GM19438 (cell line): Measurements from ENCODE around the gene IGFBP5.

Experiments used
- ATAC-seq: cut with Tn5 transposase; IDR thresholded peaks from one replicate; pipeline ENCODE4 v1.9.1; 2021; ENCODE audit warnings: low read depth; ENCODE audit not compliant: unreplicated experiment

Gene IGFBP5

GRCh38 chr2:216690456-216690852, 4.9 kb downstream of the IGFBP5 start:
- no peak for ATAC-seq

- no peak for ATAC-seq
These were observed 6.0 kb downstream of the IGFBP5 start for GRCh38 chr2:216689397-216689796.

GRCh38 chr2:216688731-216689340, 6.5 kb downstream of the IGFBP5 start:
- ATAC-seq, result no peak

- ATAC-seq, result no peak
These were observed 7.7 kb downstream of the IGFBP5 start for GRCh38 chr2:216687646-216688045.

GRCh38 chr2:216687111-216687510, 8.2 kb downstream of the IGFBP5 start:
- no peak for ATAC-seq

DNA sequence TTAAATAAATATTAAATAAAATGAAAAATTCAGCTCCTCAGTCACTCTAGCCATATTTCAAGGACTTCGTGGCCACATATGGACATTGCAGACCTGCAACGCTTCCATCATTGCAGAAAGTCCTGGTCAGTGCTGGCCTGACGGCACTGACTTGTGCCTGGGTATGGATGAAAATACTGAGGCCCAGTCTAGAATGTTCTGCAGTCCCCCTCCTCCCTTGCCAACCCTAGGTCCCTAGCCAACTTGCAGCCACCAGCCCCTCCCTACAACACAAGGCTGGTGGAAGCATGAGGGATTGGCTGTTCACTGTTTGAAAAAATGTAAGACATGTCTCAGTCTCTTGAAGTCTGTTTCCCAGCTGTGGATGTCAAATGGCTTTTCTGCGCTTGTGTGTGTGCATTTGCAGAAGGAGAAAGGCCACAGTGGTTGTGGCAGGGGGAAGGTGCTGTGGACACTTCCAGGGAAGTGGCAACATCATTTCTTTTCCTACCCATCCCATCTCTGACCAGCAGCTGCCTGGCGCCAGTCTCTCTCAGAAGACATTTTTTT, 9.9 kb downstream of the IGFBP5 start:
- no peak for ATAC-seq

DNA sequence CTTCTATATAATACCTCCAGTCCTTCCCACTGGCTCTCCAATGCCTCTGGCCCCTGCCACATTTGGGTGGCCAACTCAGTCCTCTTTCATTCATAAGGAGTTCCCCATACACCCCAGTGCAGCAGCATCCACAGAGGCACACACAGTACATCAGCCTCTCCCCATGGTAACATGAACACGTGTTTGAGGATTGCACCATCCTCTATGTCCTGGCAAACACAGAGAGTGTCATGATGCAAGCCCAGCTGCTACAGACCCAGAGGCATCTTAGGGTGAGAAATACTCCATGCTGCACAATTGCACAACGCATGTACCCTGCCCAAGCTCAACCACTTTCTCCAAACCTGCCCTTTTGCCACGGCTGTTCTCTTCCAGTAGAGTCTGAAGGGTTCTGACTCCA, 11.5 kb downstream of the IGFBP5 start:
- ATAC-seq, result no peak

DNA sequence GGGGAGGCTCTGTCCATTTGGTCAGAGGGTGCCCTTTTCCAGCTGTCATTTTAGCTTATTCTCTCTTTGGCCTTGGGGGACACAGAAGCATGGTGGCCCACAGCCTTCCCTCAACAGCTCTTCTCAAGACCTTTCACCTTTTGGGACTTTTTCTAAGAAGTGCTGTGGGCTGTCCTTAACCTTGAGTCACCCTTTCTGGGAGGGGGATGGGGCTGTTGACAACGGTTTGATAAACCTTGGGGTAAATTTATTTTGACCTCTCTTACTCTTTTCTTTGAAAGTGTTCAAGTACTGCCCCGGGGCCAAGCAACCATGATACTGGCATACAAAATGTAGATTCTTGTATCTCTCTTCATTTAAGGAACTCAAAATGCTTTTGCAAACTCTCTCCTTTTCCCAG, 13.7 kb downstream of the IGFBP5 start:
- no peak for ATAC-seq

DNA sequence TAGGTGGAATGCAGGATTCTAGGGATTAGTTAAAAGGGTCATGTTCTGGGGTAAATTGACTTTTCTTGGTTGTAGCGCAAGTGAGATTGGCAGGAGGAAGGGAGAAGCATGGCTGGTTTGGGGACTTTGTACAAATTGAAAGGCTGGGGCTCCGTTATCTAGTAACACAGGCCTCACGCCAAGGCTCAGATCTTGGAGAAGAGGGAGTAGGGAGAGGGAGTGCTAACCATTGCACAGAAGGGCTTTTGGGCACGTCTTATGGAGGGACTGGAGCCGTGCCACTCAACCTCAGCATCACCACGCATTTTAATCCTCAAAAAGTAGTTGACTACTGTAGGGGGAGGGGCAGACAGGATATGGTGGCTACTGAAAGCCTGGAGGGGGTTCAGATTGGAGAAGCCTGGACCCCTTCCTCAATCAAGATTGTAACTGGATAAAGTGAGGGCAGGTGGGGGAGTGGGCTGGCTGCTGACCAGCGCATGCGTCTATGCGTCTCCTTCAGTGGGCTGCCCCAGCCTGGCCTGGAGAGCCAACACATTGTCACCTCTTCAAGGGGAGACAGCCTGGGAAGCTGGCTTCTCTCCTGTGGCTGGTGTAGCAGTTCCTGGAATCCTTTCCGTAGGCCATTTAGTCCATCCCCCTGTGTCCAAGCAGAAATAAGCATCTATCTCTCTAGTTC, 14.3 kb downstream of the IGFBP5 start:
- ATAC-seq, result no peak

- no peak for ATAC-seq
These were observed 15.7 kb downstream of the IGFBP5 start for GRCh38 chr2:216679658-216680024.

DNA sequence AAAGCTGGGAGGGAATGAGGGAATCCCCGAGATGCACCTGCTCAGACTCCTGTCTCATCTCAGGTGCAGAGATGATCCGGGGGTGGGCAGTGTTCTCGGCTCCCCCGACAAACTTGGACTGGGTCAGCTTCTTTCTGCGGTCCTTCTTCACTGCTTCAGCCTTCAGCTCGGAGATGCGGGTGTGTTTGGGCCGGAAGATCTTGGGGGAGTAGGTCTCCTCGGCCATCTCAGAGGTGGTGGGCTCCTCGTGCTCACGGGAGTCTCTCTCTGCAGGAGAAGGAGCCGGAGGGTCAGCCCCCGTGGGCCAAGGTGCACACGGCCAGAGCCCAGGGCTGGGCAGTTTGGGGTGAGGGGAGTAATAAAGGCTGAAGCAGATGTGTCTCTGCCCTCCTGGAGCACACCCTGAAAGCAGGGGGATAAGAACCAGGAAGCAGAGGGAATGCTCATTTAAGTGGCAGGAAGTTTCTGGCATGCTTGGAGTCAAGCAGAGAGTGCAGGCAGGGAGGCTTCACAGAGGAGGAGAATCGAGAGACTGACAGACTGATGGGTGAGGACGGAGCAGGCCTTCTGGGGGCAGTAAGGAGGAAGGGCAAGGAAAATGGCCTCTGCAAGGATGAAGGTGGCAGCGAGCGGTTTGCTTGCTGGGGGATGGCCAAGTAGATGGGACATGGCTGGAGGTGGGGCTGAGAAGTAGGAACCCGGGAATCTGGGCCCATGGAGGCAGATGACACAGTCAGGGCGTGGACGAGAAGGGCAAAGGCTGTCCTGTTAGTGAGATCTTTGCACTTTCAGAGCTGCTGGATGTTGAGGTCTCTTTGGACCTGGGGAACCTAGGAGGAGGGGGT, 16.3 kb downstream of the IGFBP5 start:
- no peak for ATAC-seq

- ATAC-seq, result no peak
These were observed 17.3 kb downstream of the IGFBP5 start for GRCh38 chr2:216678098-216678465.

DNA sequence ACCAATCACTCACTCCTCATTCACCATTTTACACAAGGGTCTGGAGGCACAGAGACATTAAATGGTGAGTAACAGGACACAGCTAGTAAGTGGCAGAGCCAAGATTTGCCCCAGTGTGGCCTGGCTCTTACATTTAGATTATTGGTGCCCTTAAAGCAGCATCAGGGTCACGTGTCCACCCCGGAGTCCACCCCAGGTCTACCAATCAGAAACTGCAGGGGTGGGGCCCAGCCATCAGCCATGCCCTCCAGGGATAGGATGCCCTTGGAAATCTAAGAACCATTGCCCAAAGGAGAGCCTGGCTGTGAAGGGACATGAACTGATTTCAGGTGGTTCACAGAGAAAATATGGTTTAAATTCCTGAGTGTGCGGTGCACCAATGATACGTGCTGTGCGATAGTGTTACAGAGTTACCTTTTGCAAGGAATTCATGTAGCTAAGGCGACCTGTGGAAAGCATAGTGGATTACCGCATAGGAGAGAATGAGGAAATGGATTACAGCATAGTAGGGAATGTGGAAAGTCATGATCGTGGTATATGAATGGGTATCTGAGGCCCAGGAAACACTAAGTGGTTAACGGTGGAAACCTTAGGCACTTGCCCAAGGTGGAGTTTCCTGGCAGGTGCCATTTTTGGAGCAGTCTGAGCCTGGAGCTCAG, 17.8 kb downstream of the IGFBP5 start:
- no peak for ATAC-seq

- ATAC-seq, result no peak
These were observed 18.7 kb downstream of the IGFBP5 start for GRCh38 chr2:216676630-216677029.

GRCh38 chr2:216674376-216674775, 21.0 kb downstream of the IGFBP5 start:
- no peak for ATAC-seq

DNA sequence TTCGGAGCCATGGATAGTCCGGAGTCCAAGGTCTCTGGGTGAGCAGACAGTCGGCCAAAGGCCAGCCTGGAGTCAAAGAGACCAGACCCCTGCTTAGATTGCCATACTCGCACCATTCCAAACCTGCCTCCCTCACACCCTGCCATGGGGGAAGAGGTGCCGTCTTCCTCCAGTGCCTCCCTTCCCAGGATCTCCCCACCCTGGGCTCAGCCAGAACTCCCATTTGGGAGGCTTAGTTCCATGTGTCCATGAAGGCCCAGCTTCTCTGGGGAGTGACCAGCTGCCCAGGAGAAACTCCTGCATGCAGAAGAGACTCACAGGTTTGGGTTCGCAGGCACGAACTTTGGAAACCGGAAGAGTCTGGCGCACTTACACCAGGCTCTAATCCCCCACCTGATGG, 21.7 kb downstream of the IGFBP5 start:
- ATAC-seq, result no peak

- ATAC-seq, result no peak
These were observed 22.3 kb downstream of the IGFBP5 start for GRCh38 chr2:216673021-216673420.

GRCh38 chr2:216672466-216672865, 22.9 kb downstream of the IGFBP5 start:
- ATAC-seq, result no peak

DNA sequence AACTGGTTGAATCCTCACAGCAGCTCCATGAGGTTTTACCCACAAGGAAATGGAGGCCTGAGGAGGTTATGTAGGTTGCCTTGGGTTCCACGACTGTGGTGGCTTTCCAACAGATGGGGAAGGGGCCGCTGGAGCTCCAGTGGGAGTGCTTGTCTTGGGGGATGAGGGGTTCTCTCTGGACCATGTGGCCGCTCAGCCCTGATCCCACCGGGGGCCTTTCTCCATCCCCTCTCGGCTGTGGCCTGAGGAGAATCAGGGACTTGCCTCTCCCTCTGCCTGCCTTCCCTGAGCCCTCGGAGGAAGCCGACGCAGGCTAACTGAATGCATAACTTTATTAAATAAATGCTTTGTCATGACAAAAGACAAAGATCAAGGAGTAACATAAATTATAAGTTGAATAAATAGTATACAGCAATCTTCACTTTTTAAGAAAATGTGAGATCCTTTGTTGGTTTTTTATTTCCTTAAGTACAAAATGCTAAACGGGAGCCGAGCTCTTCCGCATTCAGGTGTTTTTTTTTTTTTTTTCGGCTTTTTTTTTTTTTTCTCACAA, 23.5 kb downstream of the IGFBP5 start:
- ATAC-seq, result no peak

DNA sequence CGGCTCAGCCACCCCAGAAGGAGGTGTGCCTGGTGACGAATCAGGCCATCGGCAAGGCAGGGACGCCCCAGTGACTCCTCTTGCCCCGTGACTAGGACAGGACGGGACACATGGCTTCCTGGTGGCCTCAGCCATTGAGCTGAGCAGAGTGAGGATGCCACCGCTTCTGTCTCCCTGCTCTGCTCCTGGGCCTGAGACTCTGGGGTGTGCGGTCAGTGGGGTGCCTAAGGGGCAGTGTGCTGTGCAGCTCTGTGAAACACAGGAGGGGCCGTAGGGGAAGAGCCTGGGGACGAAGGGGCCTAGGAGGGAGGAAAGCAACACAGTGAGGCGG, 24.3 kb downstream of the IGFBP5 start:
- no peak for ATAC-seq
